ENCODE measurements around the gene CAPN15. TPM values are rescaled to one million over a fixed set of nuclear protein-coding genes. Genes with fewer than 3 reads are reported as not detected.
A peak's percentile ranks its signal among the peaks of the same experiment; 100 is the strongest.
"Not testable (repeated sequence)": the region's sequence is repeated elsewhere in the genome, so short reads cannot be mapped to it uniquely, and the experiment has no call there.

The CAPN15 gene
- 26.7 and 51.3 TPM in 2 replicates for total RNA-seq (2014; rRNA removed; shearing (Covaris generic); ENCODE audit: low replicate concordance)

GRCh38 chr16:527015-527903 lies at the start of gene CAPN15:
CAPN15 (plus strand) TSS chr16:527712; CDS start chr16:546839, 19,127 bp downstream.
- Histone ChIP-seq H3K9me2 (replicated peaks; ENCODE audit: insufficient read depth, low read length) (no peaks in the 10 kb centered on the region), H4K20me1 (ENCODE audit: insufficient read depth, low read depth, low read length) (peaks cover 20% of the 10 kb centered on the region), H3K9ac (ENCODE audit: low read length) (peak within 1 kb of the TSS; percentile 99), H3K4me2 (ENCODE audit: low read depth, low read length, poor library complexity, severe bottlenecking) (peak within 1 kb of the TSS; percentile 91), H3K4me1 (ENCODE audit: low read length) (peaks cover 25% of the 10 kb centered on the region), H3K27me3 (ENCODE audit: low read length) (no peaks in the 10 kb centered on the region), H2AFZ (ENCODE audit: low read length) (peak within 1 kb of the TSS; percentile 26; the same call in 1 of the 2 replicates), H3K9me3 (ENCODE audit: low read length) (no peaks in the 10 kb centered on the region), H3K27ac (ENCODE audit: low read length) (peak within 1 kb of the TSS; percentile 69), H3K4me3 (ENCODE audit: low read length) (peak within 1 kb of the TSS; percentile 91), H3K79me2 (ENCODE audit: low read length) (peaks cover 55% of the 10 kb centered on the region), H3K36me3 (ENCODE audit: insufficient read depth, low read length) (no peaks in the 10 kb centered on the region)
- DNase-seq, result peak; percentile 96

GRCh38 chr16:478287-478686 lies 49.2 kb upstream of the CAPN15 start:
- H2AFZ ChIP-seq (ENCODE audit: low read length); H3K4me1 ChIP-seq (ENCODE audit: low read length); H3K4me2 ChIP-seq (ENCODE audit: low read depth, low read length, poor library complexity, severe bottlenecking); H3K4me3 ChIP-seq (ENCODE audit: low read length); DNase-seq; H3K9ac ChIP-seq (ENCODE audit: low read length); H3K9me3 ChIP-seq (ENCODE audit: low read length); H3K36me3 ChIP-seq (ENCODE audit: insufficient read depth, low read length); H3K9me2 ChIP-seq (replicated peaks; ENCODE audit: insufficient read depth, low read length); H4K20me1 ChIP-seq (ENCODE audit: insufficient read depth, low read depth, low read length); H3K27ac ChIP-seq (ENCODE audit: low read length); H3K27me3 ChIP-seq (ENCODE audit: low read length); H3K79me2 ChIP-seq (ENCODE audit: low read length): not testable (repeated sequence)

- Histone ChIP-seq H3K4me3 (ENCODE audit: low read length) (no peak overlapping the region), H3K9me3 (ENCODE audit: low read length) (no peaks in the 10 kb centered on the region), H3K79me2 (ENCODE audit: low read length) (no peaks in the 10 kb centered on the region), H3K27me3 (ENCODE audit: low read length) (no peaks in the 10 kb centered on the region), H3K9me2 (replicated peaks; ENCODE audit: insufficient read depth, low read length) (no peaks in the 10 kb centered on the region), H2AFZ (ENCODE audit: low read length) (no peak overlapping the region), H3K4me1 (ENCODE audit: low read length) (no peaks in the 10 kb centered on the region), H3K9ac (ENCODE audit: low read length) (no peak overlapping the region), H3K27ac (ENCODE audit: low read length) (no peak overlapping the region), H4K20me1 (ENCODE audit: insufficient read depth, low read depth, low read length) (no peaks in the 10 kb centered on the region), H3K36me3 (ENCODE audit: insufficient read depth, low read length) (no peaks in the 10 kb centered on the region), H3K4me2 (ENCODE audit: low read depth, low read length, poor library complexity, severe bottlenecking) (no peak overlapping the region)
- DNase-seq, result no peak
Observed at GRCh38 chr16:482468-483185, 44.9 kb upstream of the CAPN15 start.

GRCh38 chr16:483341-484075 lies 44.0 kb upstream of the CAPN15 start:
- Histone ChIP-seq H3K4me1 (ENCODE audit: low read length) (no peaks in the 10 kb centered on the region), H3K4me3 (ENCODE audit: low read length) (no peak overlapping the region), H4K20me1 (ENCODE audit: insufficient read depth, low read depth, low read length) (no peaks in the 10 kb centered on the region), H3K9me2 (replicated peaks; ENCODE audit: insufficient read depth, low read length) (no peaks in the 10 kb centered on the region), H3K79me2 (ENCODE audit: low read length) (no peaks in the 10 kb centered on the region), H3K36me3 (ENCODE audit: insufficient read depth, low read length) (no peaks in the 10 kb centered on the region), H3K27ac (ENCODE audit: low read length) (no peak overlapping the region), H2AFZ (ENCODE audit: low read length) (no peak overlapping the region), H3K27me3 (ENCODE audit: low read length) (no peaks in the 10 kb centered on the region), H3K9me3 (ENCODE audit: low read length) (no peaks in the 10 kb centered on the region), H3K9ac (ENCODE audit: low read length) (no peak overlapping the region), H3K4me2 (ENCODE audit: low read depth, low read length, poor library complexity, severe bottlenecking) (no peak overlapping the region)
- DNase-seq, result peak; percentile 41

GRCh38 chr16:489606-490005 lies 37.9 kb upstream of the CAPN15 start:
- no peaks in the 10 kb centered on the region for H3K36me3 ChIP-seq (ENCODE audit: insufficient read depth, low read length)
- no peak for DNase-seq
- H3K9ac ChIP-seq (ENCODE audit: low read length), result no peak overlapping the region
- no peaks in the 10 kb centered on the region for H3K79me2 ChIP-seq (ENCODE audit: low read length)
- H3K9me3 ChIP-seq (ENCODE audit: low read length), result no peaks in the 10 kb centered on the region
- H4K20me1 ChIP-seq (ENCODE audit: insufficient read depth, low read depth, low read length), result peaks cover 3% of the 10 kb centered on the region; the same call in 1 of the 2 replicates
- H2AFZ ChIP-seq (ENCODE audit: low read length), result no peak overlapping the region
- no peak overlapping the region for H3K4me3 ChIP-seq (ENCODE audit: low read length)
- no peak overlapping the region for H3K4me2 ChIP-seq (ENCODE audit: low read depth, low read length, poor library complexity, severe bottlenecking)
- peaks cover 30% of the 10 kb centered on the region for H3K4me1 ChIP-seq (ENCODE audit: low read length)
- peak overlapping the region; percentile 93; the same call in 1 of the 2 replicates for H3K27ac ChIP-seq (ENCODE audit: low read length)
- no peaks in the 10 kb centered on the region for H3K9me2 ChIP-seq (replicated peaks; ENCODE audit: insufficient read depth, low read length)
- H3K27me3 ChIP-seq (ENCODE audit: low read length), result no peaks in the 10 kb centered on the region

DNA sequence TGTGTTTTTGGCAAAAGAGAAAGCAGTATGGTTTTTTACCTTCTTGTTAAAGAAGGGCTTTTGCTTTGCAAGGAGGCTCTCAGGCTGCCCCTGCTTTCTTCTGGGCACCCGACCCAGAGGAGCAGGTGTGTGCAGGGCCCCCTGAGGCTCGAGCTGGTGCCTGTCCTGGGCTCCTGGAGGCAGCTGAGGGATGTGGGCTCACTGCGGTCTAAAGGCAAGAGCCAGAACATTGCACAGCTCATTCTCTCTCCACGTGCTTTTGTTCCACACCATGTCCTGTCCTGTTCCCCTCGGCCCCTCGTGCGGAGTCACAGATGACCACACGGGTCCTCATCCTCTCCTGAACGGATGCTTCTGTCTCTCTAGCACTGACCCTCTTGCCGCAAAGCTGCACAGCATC lies 36.7 kb upstream of the CAPN15 start:
- Histone ChIP-seq H4K20me1 (ENCODE audit: insufficient read depth, low read depth, low read length) (peaks cover 3% of the 10 kb centered on the region; the same call in 1 of the 2 replicates), H3K9me3 (ENCODE audit: low read length) (no peaks in the 10 kb centered on the region), H3K36me3 (ENCODE audit: insufficient read depth, low read length) (no peaks in the 10 kb centered on the region), H3K27ac (ENCODE audit: low read length) (peak overlapping the region; percentile 93), H2AFZ (ENCODE audit: low read length) (no peak overlapping the region), H3K79me2 (ENCODE audit: low read length) (no peaks in the 10 kb centered on the region), H3K9ac (ENCODE audit: low read length) (peak overlapping the region; percentile 67), H3K4me2 (ENCODE audit: low read depth, low read length, poor library complexity, severe bottlenecking) (peak overlapping the region; percentile 61), H3K27me3 (ENCODE audit: low read length) (no peaks in the 10 kb centered on the region), H3K4me3 (ENCODE audit: low read length) (peak overlapping the region; percentile 47; the same call in 1 of the 2 replicates), H3K4me1 (ENCODE audit: low read length) (peaks cover 30% of the 10 kb centered on the region), H3K9me2 (replicated peaks; ENCODE audit: insufficient read depth, low read length) (no peaks in the 10 kb centered on the region)
- DNase-seq, result peak; percentile 77

DNA sequence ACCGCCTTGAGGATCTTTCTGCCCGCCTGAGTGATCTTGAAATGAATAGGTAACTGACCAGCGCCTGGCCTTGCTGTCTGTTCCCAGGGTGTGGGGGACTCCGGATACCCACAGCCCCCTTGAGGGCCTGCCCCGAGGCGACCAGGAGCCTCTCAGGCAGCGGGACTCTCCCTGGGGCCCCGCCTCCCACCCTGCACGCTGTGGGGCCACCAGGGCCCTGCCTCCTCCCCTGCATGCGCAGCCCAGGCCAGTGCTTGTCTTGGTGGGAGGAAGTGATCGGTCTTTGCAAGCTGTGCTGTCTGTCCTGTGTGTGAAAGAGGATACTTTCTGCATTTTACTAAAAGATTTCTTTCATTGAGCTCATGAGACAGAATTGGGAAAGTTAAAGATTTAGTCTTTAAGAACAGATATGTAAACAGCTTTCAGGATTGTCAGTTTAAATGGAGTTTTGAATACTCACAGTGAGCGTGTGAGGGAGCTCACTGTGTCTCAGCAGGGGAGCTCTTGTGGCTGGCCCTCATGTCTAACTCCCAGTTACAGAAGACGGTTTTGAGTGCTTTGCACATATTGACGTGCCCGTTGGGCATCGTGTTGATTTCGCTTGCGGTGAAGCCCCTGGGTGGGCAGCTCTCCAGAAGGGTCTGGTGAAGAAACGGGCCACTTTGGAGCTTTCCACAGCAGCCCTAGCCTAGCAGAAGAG lies 36.1 kb upstream of the CAPN15 start:
- Histone ChIP-seq H3K9me2 (replicated peaks; ENCODE audit: insufficient read depth, low read length) (no peaks in the 10 kb centered on the region), H3K79me2 (ENCODE audit: low read length) (no peaks in the 10 kb centered on the region), H3K9ac (ENCODE audit: low read length) (peak overlapping the region; percentile 67), H3K4me2 (ENCODE audit: low read depth, low read length, poor library complexity, severe bottlenecking) (peak overlapping the region; percentile 61), H4K20me1 (ENCODE audit: insufficient read depth, low read depth, low read length) (peaks cover 7% of the 10 kb centered on the region; the same call in 1 of the 2 replicates), H3K27me3 (ENCODE audit: low read length) (no peaks in the 10 kb centered on the region), H3K27ac (ENCODE audit: low read length) (peak overlapping the region; percentile 93), H2AFZ (ENCODE audit: low read length) (no peak overlapping the region), H3K4me3 (ENCODE audit: low read length) (peak overlapping the region; percentile 47; the same call in 1 of the 2 replicates), H3K4me1 (ENCODE audit: low read length) (peaks cover 30% of the 10 kb centered on the region), H3K9me3 (ENCODE audit: low read length) (no peaks in the 10 kb centered on the region), H3K36me3 (ENCODE audit: insufficient read depth, low read length) (no peaks in the 10 kb centered on the region)
- peak; percentile 88 for DNase-seq
